Brain microvascular endothelial cell (primary cell): ENCODE data around the gene BMP7.

Experiments
- DNase-seq: peaks from one replicate; pipeline ENCODE4 v3.0.0-alpha.2; 2020
- H3K27ac ChIP-seq: fragments of 250-450 bp; sonication (Bioruptor Pico); 2 replicates; pipeline ENCODE4 v1.5.1; 2020; ENCODE audit warnings: mild to moderate bottlenecking, moderate library complexity
- H3K27me3 ChIP-seq: fragments of 250-450 bp; sonication (Bioruptor Pico); replicated peaks from 2 replicates; pipeline ENCODE4 v1.5.1; 2020; ENCODE audit warnings: mild to moderate bottlenecking
- H3K36me3 ChIP-seq: fragments of 250-450 bp; sonication (Bioruptor Pico); replicated peaks from 2 replicates; pipeline ENCODE4 v1.5.1; 2020; ENCODE audit warnings: mild to moderate bottlenecking
- H3K4me3 ChIP-seq: 2 replicates; pipeline ENCODE4 v1.5.1; 2011; ENCODE audit warnings: low read depth, mild to moderate bottlenecking, control low read depth, low read length, moderate library complexity
- CTCF ChIP-seq: IDR thresholded peaks from 2 replicates; pipeline ENCODE4 v1.5.1; 2011; ENCODE audit warnings: low read depth, mild to moderate bottlenecking, moderate library complexity, low read length, control low read depth, inconsistent platforms; ENCODE audit errors: missing control alignments
- in situ Hi-C: cut with HindIII; loops from 2 replicates; pipeline ENCODE4 v1.10.0; 2017; ENCODE audit warnings: low sequenced_read_pairs, low pct_ligation_motif_present

The BMP7 gene

GRCh38 chr20:57222631-57222950, 43.9 kb downstream of the BMP7 start:
- DNase-seq, result no peak
- Histone ChIP-seq H3K27ac (no peak overlapping the region), H3K27me3 (no peaks in the 10 kb centered on the region), H3K4me3 (no peak overlapping the region), H3K36me3 (no peaks in the 10 kb centered on the region)
- in situ Hi-C loops, result no loop called here
- TF ChIP-seq CTCF, result no peak

- H3K27ac ChIP-seq, result no peak overlapping the region
- TF ChIP-seq CTCF, result no peak
- no peak overlapping the region for H3K4me3 ChIP-seq
- no peaks in the 10 kb centered on the region for H3K36me3 ChIP-seq
- in situ Hi-C loops, result no loop called here
- DNase-seq, result no peak
- H3K27me3 ChIP-seq, result no peaks in the 10 kb centered on the region
Observed at GRCh38 chr20:57221916-57222630, 44.4 kb downstream of the BMP7 start.

- Histone ChIP-seq H3K4me3 (no peak overlapping the region), H3K36me3 (no peaks in the 10 kb centered on the region), H3K27ac (no peak overlapping the region), H3K27me3 (no peaks in the 10 kb centered on the region)
- TF ChIP-seq CTCF, result no peak
- in situ Hi-C loops, result no loop called here
- DNase-seq, result no peak
Observed at GRCh38 chr20:57220337-57221145, 45.9 kb downstream of the BMP7 start.

- in situ Hi-C loops, result no loop called here
- Histone ChIP-seq H3K36me3 (no peaks in the 10 kb centered on the region), H3K27ac (no peak overlapping the region), H3K4me3 (no peak overlapping the region), H3K27me3 (peaks cover 3% of the 10 kb centered on the region)
- DNase-seq, result no peak
- no peak for TF ChIP-seq CTCF
Observed at GRCh38 chr20:57219071-57219677, 47.3 kb downstream of the BMP7 start.

GRCh38 chr20:57218489-57218888, 48.0 kb downstream of the BMP7 start:
- no peaks in the 10 kb centered on the region for H3K36me3 ChIP-seq
- peaks cover 4% of the 10 kb centered on the region for H3K27me3 ChIP-seq
- no peak overlapping the region for H3K4me3 ChIP-seq
- in situ Hi-C loops, result no loop called here
- no peak for TF ChIP-seq CTCF
- no peak for DNase-seq
- no peak overlapping the region for H3K27ac ChIP-seq
